Measurements from ENCODE around the gene CCDC18.

CCDC18 gene

DNA sequence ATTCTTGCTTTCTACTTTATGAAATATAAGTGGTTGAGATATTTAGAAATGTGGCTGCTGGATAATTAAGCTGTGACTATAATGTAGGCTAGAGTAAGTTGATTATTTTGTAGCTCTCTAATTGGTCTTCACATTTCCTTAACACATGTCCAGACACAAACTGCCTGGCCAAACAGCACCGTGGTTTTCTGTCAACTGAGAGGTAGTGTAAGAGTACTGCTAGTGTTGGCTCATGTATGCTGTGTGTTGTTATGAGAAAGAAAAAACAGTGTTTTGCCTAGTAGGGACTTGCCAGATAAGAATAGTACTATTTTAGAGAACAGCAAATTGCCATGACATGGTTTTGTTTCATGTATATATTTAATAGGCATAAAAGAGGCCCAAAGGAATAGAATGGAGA, 37.4 kb upstream of the CCDC18 start:
- TF ChIP-seq, protein P1, sequence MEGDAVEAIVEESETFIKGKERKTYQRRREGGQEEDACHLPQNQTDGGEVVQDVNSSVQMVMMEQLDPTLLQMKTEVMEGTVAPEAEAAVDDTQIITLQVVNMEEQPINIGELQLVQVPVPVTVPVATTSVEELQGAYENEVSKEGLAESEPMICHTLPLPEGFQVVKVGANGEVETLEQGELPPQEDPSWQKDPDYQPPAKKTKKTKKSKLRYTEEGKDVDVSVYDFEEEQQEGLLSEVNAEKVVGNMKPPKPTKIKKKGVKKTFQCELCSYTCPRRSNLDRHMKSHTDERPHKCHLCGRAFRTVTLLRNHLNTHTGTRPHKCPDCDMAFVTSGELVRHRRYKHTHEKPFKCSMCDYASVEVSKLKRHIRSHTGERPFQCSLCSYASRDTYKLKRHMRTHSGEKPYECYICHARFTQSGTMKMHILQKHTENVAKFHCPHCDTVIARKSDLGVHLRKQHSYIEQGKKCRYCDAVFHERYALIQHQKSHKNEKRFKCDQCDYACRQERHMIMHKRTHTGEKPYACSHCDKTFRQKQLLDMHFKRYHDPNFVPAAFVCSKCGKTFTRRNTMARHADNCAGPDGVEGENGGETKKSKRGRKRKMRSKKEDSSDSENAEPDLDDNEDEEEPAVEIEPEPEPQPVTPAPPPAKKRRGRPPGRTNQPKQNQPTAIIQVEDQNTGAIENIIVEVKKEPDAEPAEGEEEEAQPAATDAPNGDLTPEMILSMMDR (IDR thresholded peaks at IDR 0.05; ENCODE audit: low read depth, low read length), result no peak
- no peak for DNase-seq (ENCODE audit: extremely low read depth, low read depth)

DNA sequence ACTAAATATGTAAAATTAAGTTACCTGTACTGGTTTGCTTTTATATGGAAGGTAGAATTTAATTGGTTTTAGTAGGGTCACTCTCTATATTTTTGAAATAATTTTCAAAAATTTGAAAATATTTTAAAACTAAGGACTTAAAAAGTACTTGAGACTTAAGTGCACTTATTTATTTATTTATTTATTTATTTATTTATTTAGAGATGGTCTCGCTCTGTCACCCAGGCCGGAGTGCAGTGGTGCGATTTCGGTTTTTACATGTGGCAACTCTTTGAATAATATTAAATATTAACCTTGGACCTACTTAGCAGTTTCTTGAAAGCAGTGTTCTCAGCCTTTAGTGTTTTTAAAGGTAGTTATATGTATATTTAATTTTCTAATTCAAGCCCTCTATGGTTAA, 36.8 kb upstream of the CCDC18 start:
- TF ChIP-seq, protein P1 (IDR thresholded peaks at IDR 0.05; ENCODE audit: low read depth, low read length), result no peak
- no peak for DNase-seq (ENCODE audit: extremely low read depth, low read depth)

DNA sequence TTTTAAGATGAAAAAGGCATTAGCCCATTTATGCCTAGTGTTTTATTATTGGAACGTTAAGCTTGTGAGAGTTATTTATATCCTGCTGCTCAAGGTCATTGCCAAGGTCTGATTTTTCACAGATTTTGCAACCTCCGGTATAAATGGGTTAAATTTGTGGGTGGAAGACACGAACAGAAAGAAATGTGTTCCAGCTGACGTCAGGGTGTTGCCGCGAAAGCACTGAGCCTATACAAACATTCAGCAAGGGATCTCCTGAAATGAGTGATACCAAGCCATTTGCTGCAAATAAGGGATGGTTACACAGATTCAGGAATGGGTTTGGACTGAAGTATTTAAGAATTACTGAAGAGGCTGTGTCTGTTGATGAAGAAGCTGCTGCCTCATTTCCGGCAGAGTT, 32.5 kb upstream of the CCDC18 start:
- TF ChIP-seq, protein P1 (IDR thresholded peaks at IDR 0.05; ENCODE audit: low read depth, low read length), result no peak
- peak; percentile 0 for DNase-seq (ENCODE audit: extremely low read depth, low read depth)

DNA sequence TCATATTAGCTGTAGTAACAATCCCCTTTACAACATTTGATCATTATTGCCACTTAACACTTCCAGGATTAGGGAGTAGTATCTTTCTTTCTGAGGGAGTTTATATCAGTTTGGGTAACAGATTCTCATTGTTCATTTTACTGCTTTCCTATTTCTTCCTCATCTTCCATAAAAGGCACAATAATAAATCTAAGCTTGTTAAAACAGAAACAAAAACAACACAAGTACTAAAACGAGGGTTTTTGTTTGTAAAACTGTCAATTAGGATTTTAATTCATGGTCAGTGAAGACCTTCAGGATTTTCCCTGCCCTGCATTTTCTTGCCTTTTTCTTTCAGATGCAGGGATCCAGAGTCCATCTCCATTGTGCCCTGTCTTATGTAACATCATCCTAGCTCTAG, 29.8 kb upstream of the CCDC18 start:
- DNase-seq (ENCODE audit: extremely low read depth, low read depth), result no peak
- TF ChIP-seq, protein P1 (IDR thresholded peaks at IDR 0.05; ENCODE audit: low read depth, low read length), result no peak

DNA sequence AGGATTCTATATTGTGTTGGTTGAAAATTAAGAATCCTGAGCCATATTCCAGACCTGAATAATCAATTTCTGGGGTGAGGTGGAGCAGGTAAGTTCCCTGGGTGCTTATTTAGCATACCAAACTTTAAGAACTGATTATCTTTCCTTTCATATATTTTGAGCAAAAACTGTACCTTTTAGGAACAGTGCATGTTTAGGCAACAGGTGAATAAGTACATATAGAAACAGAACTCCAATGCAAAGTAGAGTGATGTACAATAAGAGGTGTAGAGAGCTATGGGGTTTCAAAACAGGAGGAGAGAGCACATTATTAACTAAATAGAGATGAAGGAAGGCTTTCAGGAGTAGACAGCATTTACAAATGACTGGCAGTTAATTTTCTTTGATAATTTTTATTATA, 29.1 kb upstream of the CCDC18 start:
- no peak for DNase-seq (ENCODE audit: extremely low read depth, low read depth)

DNA sequence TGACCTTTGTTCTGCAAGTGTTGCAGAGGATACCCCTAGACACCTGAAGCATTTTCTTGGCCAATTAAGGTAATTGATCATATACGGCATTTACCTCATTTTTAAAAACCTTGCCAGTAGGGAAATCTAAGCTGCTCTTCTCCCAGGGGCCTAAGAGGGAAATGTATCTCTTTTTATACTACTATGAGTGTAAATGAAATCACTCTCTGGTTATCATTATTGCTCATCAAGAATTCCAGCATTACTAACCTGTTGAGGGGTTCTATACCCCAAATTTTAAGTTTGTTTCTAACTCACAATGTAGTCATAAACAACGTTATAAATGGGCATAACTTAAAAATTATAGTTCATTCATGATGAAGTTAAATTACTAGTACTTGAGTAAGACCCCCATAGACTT, 27.7 kb upstream of the CCDC18 start:
- no peak for DNase-seq (ENCODE audit: extremely low read depth, low read depth)
- TF ChIP-seq, protein P1 (IDR thresholded peaks at IDR 0.05; ENCODE audit: low read depth, low read length), result no peak

More for the DNA sequence above, 29.1 kb upstream of the CCDC18 start:
- TF ChIP-seq, protein P1 (IDR thresholded peaks at IDR 0.05; ENCODE audit: low read depth, low read length), result no peak

DNA sequence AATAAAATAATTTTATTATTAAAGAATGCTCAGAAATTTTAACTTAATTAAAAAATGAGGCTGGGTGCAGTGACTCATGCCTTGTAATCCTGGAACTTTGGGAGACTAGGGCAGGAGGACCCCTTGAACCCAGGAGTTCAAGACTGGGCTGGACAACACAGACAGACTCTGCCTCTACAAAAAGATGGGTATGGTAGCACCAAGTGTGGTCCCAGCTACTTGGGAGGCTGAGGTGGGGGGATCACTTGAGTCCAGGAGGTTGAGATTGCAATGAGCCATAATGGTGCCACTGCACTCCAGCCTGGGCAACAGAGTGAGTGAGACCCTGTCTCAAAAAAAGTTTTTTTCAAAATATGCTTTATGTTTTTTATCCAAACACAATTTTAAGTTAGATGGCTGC, 25.6 kb upstream of the CCDC18 start:
- no peak for DNase-seq (ENCODE audit: extremely low read depth, low read depth)
- TF ChIP-seq, protein P1 (IDR thresholded peaks at IDR 0.05; ENCODE audit: low read depth, low read length), result no peak

Data from AG09319 (cell line).